ENCODE results near the gene JAG2.

The JAG2 gene

DNA sequence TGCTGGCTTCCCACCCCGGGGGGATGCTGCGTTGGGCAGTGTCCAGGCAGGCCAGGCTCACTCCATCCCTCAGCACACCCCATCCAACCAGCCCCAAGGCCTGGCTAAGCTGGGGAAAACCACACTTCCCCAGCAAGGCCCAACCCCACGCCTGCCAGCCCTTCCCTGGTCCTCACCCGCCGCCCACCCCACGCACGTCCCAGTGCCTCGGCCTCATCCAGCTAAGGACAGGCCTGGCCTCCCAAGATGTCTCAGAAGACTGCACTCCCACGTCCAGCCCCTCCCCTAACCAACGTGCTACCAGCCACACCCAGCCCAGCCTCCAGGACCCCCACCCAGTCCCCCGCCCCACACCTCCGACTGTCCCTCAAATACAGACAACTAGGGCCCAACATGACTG, 9.8 kb downstream of the JAG2 start:
- H3K4me2 ChIP-seq (ENCODE audit: low read length): no peak overlapping the region
- H3K27me3 ChIP-seq (ENCODE audit: control insufficient read depth, insufficient read depth, low read length): peaks cover 5% of the 10 kb centered on the region
- H3K4me1 ChIP-seq (ENCODE audit: control insufficient read depth, insufficient read depth, low read length): no peaks in the 10 kb centered on the region
- no peaks in the 10 kb centered on the region for H3K9me3 ChIP-seq (replicated peaks; ENCODE audit: low read length)
- no peak overlapping the region for H3K9ac ChIP-seq (ENCODE audit: low read depth, low read length)
- no peaks in the 10 kb centered on the region for H3K36me3 ChIP-seq (ENCODE audit: insufficient read depth, low read length)
- no peak overlapping the region for H3K4me3 ChIP-seq (ENCODE audit: low read length)

DNA sequence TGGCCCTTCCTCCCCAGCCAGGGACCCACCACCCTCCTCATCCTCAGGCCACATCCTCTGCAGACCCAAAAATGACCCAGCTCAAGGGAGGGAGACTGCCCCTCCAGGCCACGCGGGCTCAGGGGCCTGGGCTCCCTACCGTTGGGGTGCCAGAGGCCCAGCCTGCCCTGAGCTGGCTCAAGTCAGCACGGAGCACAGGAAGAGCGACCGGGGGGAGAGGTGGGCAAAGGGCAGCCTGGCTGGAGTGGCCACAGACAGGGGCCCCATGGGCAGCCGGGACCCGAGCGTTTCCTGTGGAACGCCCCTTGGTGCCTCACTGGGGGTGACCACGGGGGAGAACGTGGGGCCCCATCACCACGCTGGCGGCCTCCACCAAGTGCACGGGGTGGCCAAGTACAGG, 10.7 kb downstream of the JAG2 start:
- Histone ChIP-seq H3K9ac (ENCODE audit: low read depth, low read length) (no peak overlapping the region), H3K4me3 (ENCODE audit: low read length) (no peak overlapping the region), H3K36me3 (ENCODE audit: insufficient read depth, low read length) (no peaks in the 10 kb centered on the region), H3K27me3 (ENCODE audit: control insufficient read depth, insufficient read depth, low read length) (peaks cover 5% of the 10 kb centered on the region), H3K4me1 (ENCODE audit: control insufficient read depth, insufficient read depth, low read length) (no peaks in the 10 kb centered on the region), H3K9me3 (replicated peaks; ENCODE audit: low read length) (no peaks in the 10 kb centered on the region), H3K4me2 (ENCODE audit: low read length) (no peak overlapping the region)

- Histone ChIP-seq H3K4me2 (ENCODE audit: low read length) (no peak overlapping the region), H3K4me1 (ENCODE audit: control insufficient read depth, insufficient read depth, low read length) (peaks cover 5% of the 10 kb centered on the region), H3K9me3 (replicated peaks; ENCODE audit: low read length) (no peaks in the 10 kb centered on the region), H3K36me3 (ENCODE audit: insufficient read depth, low read length) (no peaks in the 10 kb centered on the region), H3K27me3 (ENCODE audit: control insufficient read depth, insufficient read depth, low read length) (peaks cover 9% of the 10 kb centered on the region), H3K9ac (ENCODE audit: low read depth, low read length) (no peak overlapping the region), H3K4me3 (ENCODE audit: low read length) (no peak overlapping the region)
Observed at GRCh38 chr14:105156414-105157375, 11.9 kb downstream of the JAG2 start.

DNA sequence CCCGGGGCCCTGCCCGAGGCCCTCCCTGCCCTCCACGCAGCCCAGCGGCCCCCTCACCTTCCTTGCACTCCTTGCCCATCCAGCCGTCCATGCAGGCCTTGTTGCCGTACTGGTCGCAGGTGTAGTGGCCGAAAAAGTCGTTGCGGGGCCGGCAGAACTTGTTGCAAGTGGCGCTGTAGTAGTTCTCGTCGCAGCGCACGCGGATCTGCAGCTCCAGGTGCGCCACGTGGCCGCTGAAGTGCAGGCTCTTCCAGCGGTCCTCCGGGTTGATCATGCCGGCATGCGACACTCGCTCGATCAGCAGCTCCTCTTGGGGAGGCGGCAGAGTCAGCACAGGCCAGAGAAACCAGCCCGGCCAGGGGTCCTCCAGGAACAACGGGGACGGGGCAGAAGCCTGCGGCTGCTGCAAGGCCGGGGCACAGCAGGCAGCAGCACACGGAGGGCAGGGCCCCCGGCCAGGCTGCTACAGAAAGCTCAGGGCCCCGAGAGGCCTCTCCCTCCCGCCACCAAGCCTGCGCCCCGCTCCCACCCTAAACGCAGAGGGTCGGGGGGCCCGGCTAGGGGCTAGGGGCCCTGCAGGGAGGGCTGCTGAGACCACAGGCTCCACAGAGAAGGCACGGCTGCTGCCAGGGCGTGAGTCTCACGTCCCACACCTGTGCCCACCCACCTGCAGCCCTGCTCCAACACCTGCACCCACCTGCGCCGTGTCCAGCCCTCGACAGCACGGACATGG, 12.7 kb downstream of the JAG2 start:
- H3K9ac ChIP-seq (ENCODE audit: low read depth, low read length): no peak overlapping the region
- no peaks in the 10 kb centered on the region for H3K9me3 ChIP-seq (replicated peaks; ENCODE audit: low read length)
- H3K36me3 ChIP-seq (ENCODE audit: insufficient read depth, low read length): no peaks in the 10 kb centered on the region
- H3K27me3 ChIP-seq (ENCODE audit: control insufficient read depth, insufficient read depth, low read length): peaks cover 9% of the 10 kb centered on the region
- peaks cover 5% of the 10 kb centered on the region for H3K4me1 ChIP-seq (ENCODE audit: control insufficient read depth, insufficient read depth, low read length)
- H3K4me3 ChIP-seq (ENCODE audit: low read length): no peak overlapping the region
- H3K4me2 ChIP-seq (ENCODE audit: low read length): no peak overlapping the region

DNA sequence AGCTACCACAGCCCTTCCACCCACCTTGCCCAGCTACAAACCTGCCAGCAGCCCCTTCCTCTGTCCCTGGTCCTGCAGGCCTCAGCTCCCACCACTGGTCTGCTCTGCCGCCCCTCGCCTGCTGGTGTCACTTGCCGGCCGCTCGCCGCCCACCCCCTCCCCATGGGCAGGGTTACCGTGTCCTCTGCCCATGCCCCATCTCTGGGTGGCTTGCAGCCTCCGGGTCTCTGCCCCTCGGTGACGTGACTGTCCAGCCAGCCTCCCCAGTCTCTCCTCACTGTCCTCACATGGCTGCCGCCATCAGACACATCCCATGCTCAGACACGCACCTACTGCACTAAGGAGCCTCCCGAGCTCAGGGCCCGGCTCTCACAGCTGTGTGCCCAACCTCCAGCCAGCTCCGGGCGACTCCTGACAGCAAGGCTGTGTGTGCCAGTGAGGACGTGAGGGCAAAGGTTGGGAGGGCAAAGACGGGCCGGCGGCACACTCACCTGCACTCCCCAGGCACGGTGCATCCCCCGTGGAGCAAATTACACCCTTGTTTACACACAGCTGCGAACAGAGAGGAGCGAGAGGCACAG, 13.4 kb downstream of the JAG2 start:
- no peaks in the 10 kb centered on the region for H3K9me3 ChIP-seq (replicated peaks; ENCODE audit: low read length)
- no peak overlapping the region for H3K4me3 ChIP-seq (ENCODE audit: low read length)
- no peak overlapping the region for H3K9ac ChIP-seq (ENCODE audit: low read depth, low read length)
- H3K36me3 ChIP-seq (ENCODE audit: insufficient read depth, low read length): no peaks in the 10 kb centered on the region
- no peak overlapping the region for H3K4me2 ChIP-seq (ENCODE audit: low read length)
- peaks cover 9% of the 10 kb centered on the region for H3K27me3 ChIP-seq (ENCODE audit: control insufficient read depth, insufficient read depth, low read length)
- H3K4me1 ChIP-seq (ENCODE audit: control insufficient read depth, insufficient read depth, low read length): peaks cover 5% of the 10 kb centered on the region

DNA sequence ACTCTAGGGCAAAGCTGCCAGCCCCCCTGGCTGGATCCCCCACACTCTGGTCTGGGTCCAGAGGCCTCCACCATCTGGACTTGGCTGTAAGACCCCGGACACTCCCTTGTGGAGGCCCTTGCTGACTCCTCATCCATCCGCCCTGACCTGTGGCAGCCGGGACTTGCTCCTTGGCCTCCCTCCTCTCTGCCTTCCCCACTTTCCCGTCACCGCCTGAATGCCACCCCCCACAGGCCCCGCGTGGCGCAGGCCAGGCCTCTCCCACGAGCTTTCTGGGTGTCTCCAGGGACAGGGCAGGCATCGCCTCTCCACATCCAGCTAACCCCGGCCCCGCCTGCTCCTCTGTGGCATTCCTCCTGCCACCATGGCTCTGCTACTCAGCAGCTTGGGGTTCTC, 14.1 kb downstream of the JAG2 start:
- Histone ChIP-seq H3K4me3 (ENCODE audit: low read length) (no peak overlapping the region), H3K4me1 (ENCODE audit: control insufficient read depth, insufficient read depth, low read length) (peaks cover 5% of the 10 kb centered on the region), H3K36me3 (ENCODE audit: insufficient read depth, low read length) (no peaks in the 10 kb centered on the region), H3K9me3 (replicated peaks; ENCODE audit: low read length) (no peaks in the 10 kb centered on the region), H3K4me2 (ENCODE audit: low read length) (no peak overlapping the region), H3K9ac (ENCODE audit: low read depth, low read length) (no peak overlapping the region), H3K27me3 (ENCODE audit: control insufficient read depth, insufficient read depth, low read length) (peaks cover 9% of the 10 kb centered on the region)

DNA sequence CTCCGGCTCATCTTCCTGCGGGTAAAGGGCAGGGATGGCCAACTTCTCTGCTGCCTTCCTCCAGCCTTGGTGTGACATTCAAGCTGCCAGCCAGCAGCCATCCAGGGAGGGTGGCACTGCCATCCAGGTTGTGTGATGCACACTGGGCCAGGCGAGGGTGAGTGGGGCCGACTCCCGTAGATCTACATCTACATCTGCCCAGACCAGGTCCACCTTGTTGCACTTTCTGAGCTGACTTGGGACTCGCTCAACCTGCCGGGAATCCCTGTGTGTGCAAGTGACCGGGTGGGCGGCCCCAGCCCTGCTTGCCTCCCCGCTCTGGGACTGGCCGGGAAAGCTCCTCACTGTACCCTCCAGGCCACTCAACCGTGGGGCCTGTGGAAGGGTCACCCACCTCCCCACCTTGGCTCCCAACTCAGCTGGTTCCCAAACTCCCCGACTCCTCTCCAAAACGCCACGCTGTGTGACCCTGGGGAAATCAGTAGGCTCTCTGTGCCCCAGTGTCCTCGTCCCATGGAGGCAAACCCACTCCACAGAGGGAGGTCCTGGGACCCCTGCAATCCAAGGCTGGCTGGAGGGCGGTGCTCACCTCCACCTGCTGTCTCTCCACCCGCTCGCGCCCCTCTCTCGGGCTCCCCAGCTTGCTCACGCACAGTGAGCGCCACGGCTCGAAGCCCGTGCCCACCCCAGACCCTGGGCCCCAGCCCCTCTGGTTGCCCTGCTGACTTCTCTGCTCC, 14.7 kb downstream of the JAG2 start:
- Histone ChIP-seq H3K9me3 (replicated peaks; ENCODE audit: low read length) (no peaks in the 10 kb centered on the region), H3K9ac (ENCODE audit: low read depth, low read length) (no peak overlapping the region)

GRCh38 chr14:105153331-105153731, 15.2 kb downstream of the JAG2 start:
- Histone ChIP-seq H3K36me3 (ENCODE audit: insufficient read depth, low read length) (no peaks in the 10 kb centered on the region), H3K4me1 (ENCODE audit: control insufficient read depth, insufficient read depth, low read length) (peaks cover 5% of the 10 kb centered on the region), H3K27me3 (ENCODE audit: control insufficient read depth, insufficient read depth, low read length) (peaks cover 9% of the 10 kb centered on the region), H3K9ac (ENCODE audit: low read depth, low read length) (no peak overlapping the region), H3K4me2 (ENCODE audit: low read length) (no peak overlapping the region), H3K9me3 (replicated peaks; ENCODE audit: low read length) (no peaks in the 10 kb centered on the region), H3K4me3 (ENCODE audit: low read length) (no peak overlapping the region)

More for the DNA sequence above, 14.7 kb downstream of the JAG2 start:
- H3K4me1 ChIP-seq (ENCODE audit: control insufficient read depth, insufficient read depth, low read length): peaks cover 5% of the 10 kb centered on the region
- peaks cover 9% of the 10 kb centered on the region for H3K27me3 ChIP-seq (ENCODE audit: control insufficient read depth, insufficient read depth, low read length)
- no peaks in the 10 kb centered on the region for H3K36me3 ChIP-seq (ENCODE audit: insufficient read depth, low read length)
- H3K4me2 ChIP-seq (ENCODE audit: low read length): no peak overlapping the region
- no peak overlapping the region for H3K4me3 ChIP-seq (ENCODE audit: low read length)

- H3K4me2 ChIP-seq (ENCODE audit: low read length): no peak overlapping the region
- no peak overlapping the region for H3K4me3 ChIP-seq (ENCODE audit: low read length)
- H3K27me3 ChIP-seq (ENCODE audit: control insufficient read depth, insufficient read depth, low read length): peaks cover 9% of the 10 kb centered on the region
- no peak overlapping the region for H3K9ac ChIP-seq (ENCODE audit: low read depth, low read length)
- no peaks in the 10 kb centered on the region for H3K36me3 ChIP-seq (ENCODE audit: insufficient read depth, low read length)
- no peaks in the 10 kb centered on the region for H3K9me3 ChIP-seq (replicated peaks; ENCODE audit: low read length)
- H3K4me1 ChIP-seq (ENCODE audit: control insufficient read depth, insufficient read depth, low read length): peaks cover 5% of the 10 kb centered on the region
Observed at GRCh38 chr14:105152794-105153241, 15.8 kb downstream of the JAG2 start.

DNA sequence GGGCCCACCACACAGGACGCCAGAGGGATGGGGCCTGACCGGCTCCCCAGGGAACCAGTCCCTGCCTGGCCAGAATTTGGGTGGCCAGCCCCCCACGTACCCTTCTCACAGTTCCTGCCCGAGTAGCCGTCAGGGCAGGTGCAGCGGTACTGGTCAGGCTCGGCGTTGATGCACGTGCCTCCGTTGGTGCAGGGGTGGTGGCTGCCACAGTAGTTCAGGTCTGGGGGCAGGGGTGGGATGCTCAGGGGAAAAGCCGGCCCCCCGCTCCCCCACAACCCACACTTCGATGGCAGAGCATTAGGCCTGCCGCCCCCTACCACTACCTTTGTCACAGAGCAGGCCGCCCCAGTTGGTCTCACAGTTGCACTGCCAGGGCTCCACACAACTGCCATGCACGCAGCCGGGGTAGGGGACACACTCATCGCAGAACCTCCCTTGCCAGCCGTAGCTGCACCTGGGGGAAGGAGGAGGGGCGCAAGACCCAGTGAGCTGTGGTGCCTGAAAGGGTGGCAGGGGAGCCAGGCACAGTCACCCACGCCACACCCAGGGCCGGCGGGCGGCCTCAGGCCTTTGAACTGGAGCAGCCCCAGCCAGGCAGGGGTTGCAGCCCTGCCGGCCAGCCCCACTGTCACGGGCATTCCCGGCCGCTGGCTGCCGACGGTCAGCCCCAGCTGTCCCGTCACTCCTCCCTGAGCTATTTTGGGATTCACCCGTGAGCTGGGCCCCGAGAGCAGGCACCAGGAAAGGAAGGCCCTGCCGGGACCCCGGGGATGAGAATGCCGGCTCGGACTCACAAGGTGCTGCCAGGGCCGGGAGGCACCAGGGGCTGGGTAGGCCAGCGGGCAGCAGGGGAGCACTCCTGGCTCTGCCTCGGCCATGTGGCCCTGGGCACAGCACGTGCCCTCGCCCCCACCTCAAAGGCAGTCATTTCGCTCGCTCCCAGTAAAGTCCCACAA, 16.5 kb downstream of the JAG2 start:
- peaks cover 5% of the 10 kb centered on the region for H3K4me1 ChIP-seq (ENCODE audit: control insufficient read depth, insufficient read depth, low read length)
- H3K9ac ChIP-seq (ENCODE audit: low read depth, low read length): no peak overlapping the region
- no peaks in the 10 kb centered on the region for H3K9me3 ChIP-seq (replicated peaks; ENCODE audit: low read length)
- H3K4me3 ChIP-seq (ENCODE audit: low read length): no peak overlapping the region
- H3K4me2 ChIP-seq (ENCODE audit: low read length): no peak overlapping the region
- peaks cover 5% of the 10 kb centered on the region for H3K27me3 ChIP-seq (ENCODE audit: control insufficient read depth, insufficient read depth, low read length)
- no peaks in the 10 kb centered on the region for H3K36me3 ChIP-seq (ENCODE audit: insufficient read depth, low read length)
